HepG2 (cell line): Measurements from ENCODE around the gene CASKIN1. TPM values are rescaled to one million over a fixed set of nuclear protein-coding genes. Genes with fewer than 3 reads are reported as not detected.

Experiments used
- ATAC-seq: fragments of 200-7000 bp; cut with Tn5 transposase; 3 replicates; pipeline ENCODE4 v1.9.1; 2020; ENCODE audit warnings: mild to moderate bottlenecking, moderate library complexity
- BruUV-seq: library from RNA; stranded (reverse); fragments of 400-500 nt; replicated peaks from 2 replicates; lab custom pipeline; 2021; lab: Mats Ljungman, UMichigan
- CTCF ChIA-PET: fragments of 300-600 bp; formaldehyde crosslinking; extraction: SDS; loops from one replicate; lab custom pipeline; 2021; ENCODE audit warnings: low total read pairs, inconsistent platforms, low intra/inter-chr PET ratio; lab: Yijun Ruan, JAX
- POLR2A ChIA-PET: fragments of 350-600 bp; sonication (Branson Sonifier 250); formaldehyde crosslinking; loops from one replicate; lab custom pipeline; 2020; ENCODE audit warnings: antibody characterized with exemption, inconsistent platforms; lab: Yijun Ruan, JAX
- DNase-seq: peaks from one replicate; pipeline ENCODE4 v3.0.0-alpha.2; 2015; ENCODE audit warnings: low spot score
- FAIRE-seq: peaks from 3 replicates; lab custom pipeline; 2011; peaks lifted over from hg19 to GRCh38; lab: Jason Lieb, UNC
- H2AFZ ChIP-seq: one replicate; pipeline ENCODE4 v1.6.1; 2011; ENCODE audit warnings: low read length, inconsistent platforms
- H3K27ac ChIP-seq: fragments of 300-600 bp; 3 replicates; pipeline ENCODE4 v1.8.0; 2011; ENCODE audit warnings: mixed run types, mild to moderate bottlenecking, mixed read lengths, low read length, inconsistent platforms; ENCODE audit not compliant: insufficient read depth; ENCODE audit errors: extremely low read length
- H3K27me3 ChIP-seq, 2 experiments: fragments of 200-600 bp in 1 of 2; 2 replicates in 1 of 2; 3 replicates in 1 of 2; pipeline versions ENCODE4 v1.6.0 to v1.8.0; 2011; ENCODE audit warnings: low read length in 2 of 2, mild to moderate bottlenecking in 2 of 2, moderate library complexity in 2 of 2, inconsistent platforms in 1 of 2; ENCODE audit not compliant: insufficient read depth in 2 of 2, control insufficient read depth in 1 of 2
- H3K36me3 ChIP-seq, 2 experiments: fragments of 200-600 bp in 1 of 2; replicated peaks in 1 of 2; 2 replicates in 1 of 2; 3 replicates in 1 of 2; pipeline versions ENCODE4 v1.5.1 to v1.8.0; 2011; ENCODE audit warnings: low read length in 2 of 2, inconsistent platforms in 1 of 2; ENCODE audit not compliant: insufficient read depth in 2 of 2, control insufficient read depth in 1 of 2
- H3K4me1 ChIP-seq: 2 replicates; pipeline ENCODE4 v1.5.1; 2012; ENCODE audit warnings: low read length, inconsistent platforms; ENCODE audit not compliant: insufficient read depth
- H3K4me2 ChIP-seq: 2 replicates; pipeline ENCODE4 v1.6.0; 2011; ENCODE audit warnings: low read depth, low read length, inconsistent platforms
- H3K4me3 ChIP-seq, 3 experiments: fragments of 200-600 bp in 1 of 3; sonication (generic), shearing (Covaris generic) in 1 of 3; replicated peaks in 1 of 3; 2 replicates each; pipeline ENCODE4 v1.5.1; 2011 to 2016; ENCODE audit warnings: low read length in 3 of 3, inconsistent platforms in 2 of 3, low read depth in 2 of 3, mild to moderate bottlenecking in 2 of 3, control low read depth in 1 of 3, mixed read lengths in 1 of 3; ENCODE audit not compliant: insufficient read depth in 1 of 3
- H3K79me2 ChIP-seq: one replicate; pipeline ENCODE4 v1.6.1; 2011; ENCODE audit warnings: low read length, inconsistent platforms; ENCODE audit not compliant: insufficient read depth
- H3K9ac ChIP-seq: 2 replicates; pipeline ENCODE4 v1.6.0; 2011; ENCODE audit warnings: mild to moderate bottlenecking, low read depth, low read length, inconsistent platforms; ENCODE audit not compliant: insufficient read depth
- H3K9me3 ChIP-seq: 2 replicates; pipeline ENCODE4 v1.5.1; 2012; ENCODE audit warnings: mild to moderate bottlenecking, low read length
- H4K20me1 ChIP-seq: 2 replicates; pipeline ENCODE4 v1.6.0; 2011; ENCODE audit warnings: inconsistent platforms, mild to moderate bottlenecking, low read length, moderate library complexity; ENCODE audit not compliant: insufficient read depth
- ASH2L ChIP-seq: fragments of 300-600, 200-600 bp; sonication (generic); IDR thresholded peaks from 2 replicates; pipeline ENCODE4 v1.7.0; 2017; ENCODE audit warnings: low read depth, mild to moderate bottlenecking, moderate library complexity, mixed read lengths, low read length; ENCODE audit not compliant: insufficient read length
- GFI1 ChIP-seq: sonication (generic); formaldehyde crosslinking; IDR thresholded peaks from 2 replicates; pipeline ENCODE4 v1.5.0; 2020; ENCODE audit warnings: missing genetic modification reagents, mild to moderate bottlenecking, borderline replicate concordance
- HOXA3 ChIP-seq: sonication (generic); formaldehyde crosslinking; IDR thresholded peaks from 2 replicates; pipeline ENCODE4 v1.5.0; 2020; ENCODE audit warnings: missing genetic modification reagents
- POGZ ChIP-seq: sonication (generic); formaldehyde crosslinking; IDR thresholded peaks from 2 replicates; pipeline ENCODE4 v1.4.0; 2020; ENCODE audit warnings: mild to moderate bottlenecking, missing genetic modification reagents
- PRDM4 ChIP-seq: sonication (generic); formaldehyde crosslinking; IDR thresholded peaks from 2 replicates; pipeline ENCODE4 v1.9.0; 2021; ENCODE audit warnings: missing genetic modification reagents, borderline replicate concordance
- RFXANK ChIP-seq: IDR thresholded peaks from 2 replicates; pipeline ENCODE4 v1.6.1; 2016
- SAP130 ChIP-seq: IDR thresholded peaks from 2 replicates; pipeline ENCODE4 v1.6.1; 2016; ENCODE audit warnings: low read depth
- TFDP1 ChIP-seq: IDR thresholded peaks from 2 replicates; pipeline ENCODE4 v1.6.1; 2016; ENCODE audit warnings: missing compliant biosample characterization, missing genetic modification reagents, borderline replicate concordance
- TSC22D2 ChIP-seq: sonication (generic); formaldehyde crosslinking; IDR thresholded peaks from 2 replicates; pipeline ENCODE4 v1.5.1; 2020; ENCODE audit warnings: missing genetic modification reagents, mild to moderate bottlenecking, borderline replicate concordance
- ZNF17 ChIP-seq: sonication (generic); formaldehyde crosslinking; IDR thresholded peaks from 2 replicates; pipeline ENCODE4 v1.5.0; 2020; ENCODE audit warnings: mild to moderate bottlenecking, missing genetic modification reagents
- ZNF207 ChIP-seq: fragments of 450-650 bp; IDR thresholded peaks from 2 replicates; pipeline ENCODE4 v1.6.1; 2016; ENCODE audit warnings: antibody characterized with exemption, borderline replicate concordance
- ZNF253 ChIP-seq: sonication (generic); formaldehyde crosslinking; IDR thresholded peaks from 2 replicates; pipeline ENCODE4 v1.8.0; 2022; ENCODE audit warnings: mild to moderate bottlenecking, missing genetic modification reagents, borderline replicate concordance
- ZNF33A ChIP-seq: sonication (generic); formaldehyde crosslinking; IDR thresholded peaks from 2 replicates; pipeline ENCODE4 v1.5.1; 2020; ENCODE audit warnings: missing genetic modification reagents, mild to moderate bottlenecking, moderate library complexity, borderline replicate concordance
- ZNF382 ChIP-seq: sonication (generic); formaldehyde crosslinking; IDR thresholded peaks from 2 replicates; pipeline ENCODE4 v1.5.0; 2020; ENCODE audit warnings: missing genetic modification reagents, mild to moderate bottlenecking, borderline replicate concordance
- ZNF431 ChIP-seq: sonication (generic); formaldehyde crosslinking; IDR thresholded peaks from 2 replicates; pipeline ENCODE4 v1.9.0; 2022; ENCODE audit warnings: missing genetic modification reagents, low read depth, mild to moderate bottlenecking, borderline replicate concordance
- ZNF530 ChIP-seq: sonication (generic); formaldehyde crosslinking; IDR thresholded peaks from 2 replicates; pipeline ENCODE4 v1.5.0; 2020; ENCODE audit warnings: low read depth, mild to moderate bottlenecking, missing genetic modification reagents
- ZNF652 ChIP-seq: IDR thresholded peaks from 2 replicates; pipeline ENCODE4 v1.6.1; 2016; ENCODE audit warnings: low read depth, borderline replicate concordance
- ZNF772 ChIP-seq: sonication (generic); formaldehyde crosslinking; IDR thresholded peaks from 2 replicates; pipeline ENCODE4 v1.5.0; 2020; ENCODE audit warnings: mild to moderate bottlenecking, missing genetic modification reagents
- ZNF788 ChIP-seq: sonication (generic); formaldehyde crosslinking; IDR thresholded peaks from 2 replicates; pipeline ENCODE4 v1.5.0; 2020; ENCODE audit warnings: mild to moderate bottlenecking, missing genetic modification reagents, borderline replicate concordance
- ZNF839 ChIP-seq: sonication (generic); formaldehyde crosslinking; IDR thresholded peaks from 2 replicates; pipeline ENCODE4 v1.4.0; 2020; ENCODE audit warnings: missing genetic modification reagents, mild to moderate bottlenecking, borderline replicate concordance
- ZNF883 ChIP-seq: sonication (generic); formaldehyde crosslinking; IDR thresholded peaks from 2 replicates; pipeline ENCODE4 v1.5.1; 2020; ENCODE audit warnings: mild to moderate bottlenecking, missing genetic modification reagents; ENCODE audit errors: not compliant biosample characterization
- WGBS: methylation state at CpG from one replicate; pipeline ENCODE4 v1.1.6; 2017; ENCODE audit warnings: low lambda C conversion rate; 5-methylcytosine and 5-hydroxymethylcytosine counted together
- in situ Hi-C: cut with HindIII; loops from 2 replicates; pipeline ENCODE4 v1.10.0; 2017; ENCODE audit warnings: low pct_unique_long_range_greater_than_20kb; ENCODE audit not compliant: extremely low pct_ligation_motif_present
- intact Hi-C: fragments of 100-400 bp; cut with micrococcal nuclease; formaldehyde crosslinking; loops from one replicate; pipeline ENCODE4 v1.10.0; 2022; ENCODE audit not compliant: unreplicated experiment
- polyA plus RNA-seq, 8 experiments: library from polyadenylated mRNA; depleted of rRNA in 3 of 8; stranded (reverse) in 7 of 8; unstranded in 1 of 8; fragments of >200 nt; fragmentation: Illumina TruSeq in 4 of 8; extraction: Trizol in 4 of 8; gene quantifications; 2 replicates each; pipeline versions ENCODE4 v1.2.1 to v1.2.3, GENCODE V29; 2011 to 2016; ENCODE audit warnings: low read depth in 4 of 8, missing spikeins in 1 of 8, mixed read lengths in 1 of 8; ENCODE audit not compliant: insufficient read depth in 1 of 8
- total RNA-seq, 5 experiments: library from RNA; depleted of rRNA; stranded (reverse); fragments of >200 nt; fragmentation: Illumina TruSeq; extraction: Trizol; gene quantifications; 2 replicates each; pipeline ENCODE4 v1.2.3, GENCODE V29; 2016; ENCODE audit warnings: low read depth in 1 of 5

Gene CASKIN1
- total and polyA plus RNA-seq, 2 of the 13 experiments (the other 11 are each of a cell fraction or from before 2014, with no cell fraction given), result 1.2 to 2.2 TPM

- DNase-seq (peak; percentile 31), ATAC-seq (peak; percentile 52), FAIRE-seq (no peak)
- 33% methylated on average over 7 of the region's 24 CpGs for WGBS
- no peaks in the 10 kb centered on the region for H3K79me2 ChIP-seq
- CTCF ChIA-PET, result no interaction called here
- peak overlapping the region; percentile 56 for H3K9ac ChIP-seq
- POLR2A ChIA-PET, result interaction anchor here (0.7 to 3.5 kb wide), 8 partner anchors 15 to 181 kb away, joined by 3 to 29 read pairs (median 3); partner anchors contain the start of genes ECI1, PGP and TRAF7
- 0 out of 5 replicates have a peak, but pooled peaks cover 0 to 5% of the 10 kb centered on the region in 2 experiments for H3K27me3 ChIP-seq
- H3K4me2 ChIP-seq, result peak overlapping the region; percentile 61
- peak overlapping the region; percentile 48 for H3K27ac ChIP-seq
- no peaks in the 10 kb centered on the region for H3K9me3 ChIP-seq
- in situ Hi-C loops, result no loop called here
- peaks cover 45% of the 10 kb centered on the region for H3K4me1 ChIP-seq
- H3K4me3 ChIP-seq, result peak overlapping the region in 1 of 3 experiments; percentile 45; a peak in 2 of 6 replicates
- H2AFZ ChIP-seq, result no peak overlapping the region
- intact Hi-C loops, result no loop called here
- no peaks in the 10 kb centered on the region for H4K20me1 ChIP-seq
- BruUV-seq, result no TSS peak
- H3K36me3 ChIP-seq, result no peaks in the 10 kb centered on the region
- TF ChIP-seq ZNF772 (CRISPR knock-in tag) (no peak), ZNF253 (no peak), ZNF431 (CRISPR knock-in tag) (no peak), PRDM4 (CRISPR knock-in tag) (no peak), ZNF652 (CRISPR knock-in tag) (no peak), RFXANK (no peak), ZNF382 (CRISPR knock-in tag) (no peak), HOXA3 (no peak), GFI1 (CRISPR knock-in tag) (no peak), ZNF530 (CRISPR knock-in tag) (no peak), ZNF17 (CRISPR knock-in tag) (no peak), SAP130 (CRISPR knock-in tag) (peak; percentile 41; the same call in 1 of the 2 replicates), ZNF839 (CRISPR knock-in tag) (no peak), ZNF207 (no peak), ZNF33A (no peak), TFDP1 (CRISPR knock-in tag) (no peak), POGZ (CRISPR knock-in tag) (no peak), ASH2L (no peak), TSC22D2 (CRISPR knock-in tag) (no peak), ZNF788 (CRISPR knock-in tag) (no peak), ZNF883 (peak; percentile 11)
Measured at GRCh38 chr16:2190002-2190658, 6.3 kb downstream of the CASKIN1 start.
